GM12878 (cell line): Measurements from ENCODE around the gene TANC1. TPM values are rescaled to one million over a fixed set of nuclear protein-coding genes. Genes with fewer than 3 reads are reported as not detected.

Experiments used
- BMI1 ChIP-seq: fragments of 450-650 bp; IDR thresholded peaks from 2 replicates; pipeline ENCODE4 v1.6.1; 2016; ENCODE audit warnings: mild to moderate bottlenecking, moderate library complexity, borderline replicate concordance
- EED ChIP-seq: sonication (generic); IDR thresholded peaks from 2 replicates; pipeline ENCODE4 v1.6.1; 2016; ENCODE audit warnings: antibody characterized with exemption, low read depth
- ETV6 ChIP-seq, 2 experiments: fragments of 450-650 bp in 1 of 2; IDR thresholded peaks in 1 of 2; conservative IDR thresholded peaks in 1 of 2; 2 replicates each; pipeline ENCODE4 v1.6.1; 2014; ENCODE audit warnings: antibody characterized with exemption in 1 of 2, borderline replicate concordance in 1 of 2, low read depth in 1 of 2, mild to moderate bottlenecking in 1 of 2, moderate library complexity in 1 of 2
- KAT2A ChIP-seq: conservative IDR thresholded peaks from 2 replicates; pipeline ENCODE4 v1.6.1; 2011; ENCODE audit warnings: low read depth, low read length; ENCODE audit not compliant: control insufficient read depth
- PAX5 ChIP-seq: IDR thresholded peaks from 2 replicates; pipeline ENCODE4 v1.6.1; 2011; ENCODE audit warnings: low read depth, low read length, borderline replicate concordance
- RCOR1 ChIP-seq: conservative IDR thresholded peaks from 2 replicates; pipeline ENCODE4 v1.6.1; 2012; ENCODE audit warnings: low read depth, low read length, improper control_type of control experiment
- SUPT20H ChIP-seq: IDR thresholded peaks from 2 replicates; pipeline ENCODE4 v1.6.1; 2011; ENCODE audit warnings: low read depth, mild to moderate bottlenecking, low read length, moderate library complexity, borderline replicate concordance; ENCODE audit not compliant: control insufficient read depth
- SUZ12 ChIP-seq: fragments of 200-600 bp; sonication (generic); IDR thresholded peaks from one replicate; pipeline ENCODE4 v1.6.1; 2018; ENCODE audit warnings: antibody characterized with exemption, mild to moderate bottlenecking; ENCODE audit not compliant: unreplicated experiment
- TBL1XR1 ChIP-seq: IDR thresholded peaks from 2 replicates; pipeline ENCODE4 v1.6.1; 2012; ENCODE audit warnings: low read depth, low read length, improper control_type of control experiment
- ZNF207 ChIP-seq: fragments of 450-650 bp; IDR thresholded peaks from 2 replicates; pipeline ENCODE4 v1.6.1; 2014; ENCODE audit warnings: antibody characterized with exemption, mild to moderate bottlenecking, borderline replicate concordance
- polyA plus RNA-seq, 11 experiments: library from polyadenylated mRNA; depleted of rRNA in 4 of 11; unstranded in 6 of 11; stranded (reverse) in 5 of 11; fragments of >200 nt; fragmentation: Nextera tagmentation in 4 of 11; fragmentation: Illumina TruSeq in 1 of 11; extraction: Ambion mirVana in 4 of 11; extraction: Trizol in 1 of 11; gene quantifications; 1 replicate in 1 of 11; 2 replicates in 10 of 11; pipeline versions ENCODE4 v1.2.1 to v1.2.3, GENCODE V29; 2011 to 2016; ENCODE audit warnings: inconsistent platforms in 2 of 11, missing spikeins in 2 of 11, low read depth in 1 of 11
- total RNA-seq, 4 experiments: library from RNA; depleted of rRNA in 3 of 4; stranded (reverse); fragments of >200 nt in 3 of 4; fragmentation: Illumina TruSeq in 1 of 4; extraction: Trizol in 1 of 4; gene quantifications; 2 replicates each; pipeline versions ENCODE4 v1.2.1 to v1.2.3, GENCODE V29; 2013 to 2021
- TF ChIP-seq, protein P1 (sequence below): fragments of 450-650 bp; IDR thresholded peaks from 2 replicates; pipeline ENCODE4 v1.6.1; 2017; ENCODE audit warnings: mild to moderate bottlenecking, moderate library complexity
- TF ChIP-seq, protein P2 (sequence below): IDR thresholded peaks from 2 replicates; pipeline ENCODE4 v1.6.1; 2011; ENCODE audit warnings: borderline replicate concordance, low read depth, mild to moderate bottlenecking, moderate library complexity, low read length; ENCODE audit not compliant: insufficient read depth, poor library complexity, severe bottlenecking

TANC1 gene
- total and polyA plus RNA-seq, 10 of the 15 experiments (the other 5 are each of a cell fraction or from before 2014, with no cell fraction given), result 0.05 to 5.0 (median 0.34) TPM

DNA sequence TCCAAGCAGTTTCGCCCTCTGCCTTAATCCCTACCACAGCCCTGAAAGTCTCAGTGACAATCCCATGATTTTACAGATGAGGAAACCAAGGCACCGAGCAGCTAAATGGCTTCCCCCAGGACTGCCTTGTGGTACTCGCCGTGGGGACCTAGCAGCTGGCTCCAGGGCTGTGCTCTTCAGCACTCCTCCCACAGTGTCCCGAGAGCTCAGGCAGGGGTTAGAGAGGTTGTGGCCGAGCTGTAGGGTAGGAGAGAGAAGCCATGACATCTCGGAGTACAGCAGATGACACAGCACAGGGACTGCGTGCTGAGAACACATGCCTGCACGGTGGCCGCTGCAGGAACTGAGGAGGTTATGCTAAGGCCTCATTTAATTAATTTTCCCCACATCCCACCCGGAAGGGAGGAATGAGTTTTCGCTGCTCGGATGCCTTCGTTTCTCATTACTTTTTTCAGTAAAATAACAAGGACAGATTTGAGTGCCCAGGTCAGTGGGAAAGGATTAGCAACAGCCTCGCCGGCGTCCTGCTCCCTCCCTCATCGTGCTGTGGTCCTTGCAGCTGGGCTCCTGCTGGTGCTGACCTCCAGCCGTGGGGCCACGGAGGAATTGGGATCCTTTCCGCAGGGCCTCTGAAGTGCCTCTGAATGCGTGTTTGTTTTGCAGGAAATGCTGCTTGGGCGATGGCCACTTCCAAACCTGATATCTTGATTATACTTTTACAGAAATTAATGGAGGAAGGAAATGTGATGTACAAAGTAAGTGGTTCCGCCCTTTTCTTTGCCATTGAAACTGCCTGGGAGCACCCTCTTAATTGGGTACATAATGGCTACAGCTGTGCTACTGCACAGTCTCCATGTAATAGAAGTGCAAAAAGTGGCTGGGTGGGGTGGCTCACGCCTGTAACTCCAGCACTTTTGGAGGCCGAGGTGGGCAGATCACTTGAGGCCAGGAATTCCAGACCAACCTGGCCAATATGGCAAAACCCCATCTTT is 256.9 kb downstream of the TANC1 start (continued):
- TF ChIP-seq, protein P1, sequence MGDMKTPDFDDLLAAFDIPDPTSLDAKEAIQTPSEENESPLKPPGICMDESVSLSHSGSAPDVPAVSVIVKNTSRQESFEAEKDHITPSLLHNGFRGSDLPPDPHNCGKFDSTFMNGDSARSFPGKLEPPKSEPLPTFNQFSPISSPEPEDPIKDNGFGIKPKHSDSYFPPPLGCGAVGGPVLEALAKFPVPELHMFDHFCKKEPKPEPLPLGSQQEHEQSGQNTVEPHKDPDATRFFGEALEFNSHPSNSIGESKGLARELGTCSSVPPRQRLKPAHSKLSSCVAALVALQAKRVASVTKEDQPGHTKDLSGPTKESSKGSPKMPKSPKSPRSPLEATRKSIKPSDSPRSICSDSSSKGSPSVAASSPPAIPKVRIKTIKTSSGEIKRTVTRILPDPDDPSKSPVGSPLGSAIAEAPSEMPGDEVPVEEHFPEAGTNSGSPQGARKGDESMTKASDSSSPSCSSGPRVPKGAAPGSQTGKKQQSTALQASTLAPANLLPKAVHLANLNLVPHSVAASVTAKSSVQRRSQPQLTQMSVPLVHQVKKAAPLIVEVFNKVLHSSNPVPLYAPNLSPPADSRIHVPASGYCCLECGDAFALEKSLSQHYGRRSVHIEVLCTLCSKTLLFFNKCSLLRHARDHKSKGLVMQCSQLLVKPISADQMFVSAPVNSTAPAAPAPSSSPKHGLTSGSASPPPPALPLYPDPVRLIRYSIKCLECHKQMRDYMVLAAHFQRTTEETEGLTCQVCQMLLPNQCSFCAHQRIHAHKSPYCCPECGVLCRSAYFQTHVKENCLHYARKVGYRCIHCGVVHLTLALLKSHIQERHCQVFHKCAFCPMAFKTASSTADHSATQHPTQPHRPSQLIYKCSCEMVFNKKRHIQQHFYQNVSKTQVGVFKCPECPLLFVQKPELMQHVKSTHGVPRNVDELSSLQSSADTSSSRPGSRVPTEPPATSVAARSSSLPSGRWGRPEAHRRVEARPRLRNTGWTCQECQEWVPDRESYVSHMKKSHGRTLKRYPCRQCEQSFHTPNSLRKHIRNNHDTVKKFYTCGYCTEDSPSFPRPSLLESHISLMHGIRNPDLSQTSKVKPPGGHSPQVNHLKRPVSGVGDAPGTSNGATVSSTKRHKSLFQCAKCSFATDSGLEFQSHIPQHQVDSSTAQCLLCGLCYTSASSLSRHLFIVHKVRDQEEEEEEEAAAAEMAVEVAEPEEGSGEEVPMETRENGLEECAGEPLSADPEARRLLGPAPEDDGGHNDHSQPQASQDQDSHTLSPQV, result no peak
- TF ChIP-seq ZNF207 (no peak), TBL1XR1 (no peak), ETV6 (conservative IDR thresholded peaks at IDR 0.05 in 1 of 2, IDR thresholded peaks at IDR 0.05 in 1 of 2; ENCODE audit: borderline replicate concordance in 1 of 2, low read depth in 1 of 2) (no peak), SUZ12 (no peak), SUPT20H (no peak), PAX5 (no peak), KAT2A (no peak), RCOR1 (no peak), BMI1 (no peak), EED (no peak)
- TF ChIP-seq, protein P2, sequence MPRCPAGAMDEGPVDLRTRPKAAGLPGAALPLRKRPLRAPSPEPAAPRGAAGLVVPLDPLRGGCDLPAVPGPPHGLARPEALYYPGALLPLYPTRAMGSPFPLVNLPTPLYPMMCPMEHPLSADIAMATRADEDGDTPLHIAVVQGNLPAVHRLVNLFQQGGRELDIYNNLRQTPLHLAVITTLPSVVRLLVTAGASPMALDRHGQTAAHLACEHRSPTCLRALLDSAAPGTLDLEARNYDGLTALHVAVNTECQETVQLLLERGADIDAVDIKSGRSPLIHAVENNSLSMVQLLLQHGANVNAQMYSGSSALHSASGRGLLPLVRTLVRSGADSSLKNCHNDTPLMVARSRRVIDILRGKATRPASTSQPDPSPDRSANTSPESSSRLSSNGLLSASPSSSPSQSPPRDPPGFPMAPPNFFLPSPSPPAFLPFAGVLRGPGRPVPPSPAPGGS, result no peak
